PC-9 (cell line): ENCODE results near the gene SIDT1. TPM values are rescaled to one million over a fixed set of nuclear protein-coding genes. Genes with fewer than 3 reads are reported as not detected.

Experiments
- BruUV-seq: library from RNA; stranded (reverse); fragments of 400-500 nt; replicated peaks from 2 replicates; lab custom pipeline; 2021; lab: Mats Ljungman, UMichigan
- CTCF ChIA-PET: fragments of 300-600 bp; sonication (Branson Sonifier 250); formaldehyde crosslinking; loops from one replicate; lab custom pipeline; 2022; ENCODE audit warnings: antibody characterized with exemption; lab: Charles Lee
- POLR2A ChIA-PET: fragments of 300-600 bp; sonication (Branson Sonifier 250); formaldehyde crosslinking; loops from one replicate; lab custom pipeline; 2022; ENCODE audit warnings: antibody characterized with exemption; ENCODE audit not compliant: unreplicated experiment; lab: Charles Lee
- DNase-seq, 2 experiments: peaks; one replicate each; pipeline versions ENCODE4 v3.0.0 to v3.0.0-alpha.2; 2015 to 2022; ENCODE audit warnings: mixed read lengths in 1 of 2
- H2AFZ ChIP-seq: fragments of 200-600 bp; sonication (generic); 2 replicates; pipeline ENCODE4 v1.8.1; 2017; ENCODE audit warnings: antibody characterized with exemption
- H3F3A ChIP-seq: fragments of 200-600 bp; sonication (generic); 2 replicates; pipeline ENCODE4 v1.8.1; 2017; ENCODE audit warnings: antibody characterized with exemption, mild to moderate bottlenecking, low read depth; ENCODE audit not compliant: insufficient read depth
- H3K27ac ChIP-seq: fragments of 200-600 bp; sonication (generic); 2 replicates; pipeline ENCODE4 v1.6.1; 2016; ENCODE audit warnings: mixed run types
- H3K27me3 ChIP-seq: fragments of 200-600 bp; sonication (generic); 2 replicates; pipeline ENCODE4 v1.6.1; 2016; ENCODE audit warnings: low read depth, mixed run types; ENCODE audit not compliant: insufficient read depth
- H3K36me3 ChIP-seq: fragments of 200-600 bp; sonication (generic); 2 replicates; pipeline ENCODE4 v1.6.1; 2016; ENCODE audit warnings: low read depth, mixed run types
- H3K4me1 ChIP-seq: fragments of 200-600 bp; sonication (generic); replicated peaks from 2 replicates; pipeline ENCODE4 v1.6.1; 2016; ENCODE audit warnings: mixed run types; ENCODE audit not compliant: insufficient read depth
- H3K4me2 ChIP-seq: fragments of 200-600 bp; sonication (generic); 2 replicates; pipeline ENCODE4 v1.6.1; 2017; ENCODE audit warnings: mixed run types
- H3K4me3 ChIP-seq: fragments of 200-600 bp; sonication (generic); 2 replicates; pipeline ENCODE4 v1.6.1; 2016; ENCODE audit warnings: mixed run types
- H3K79me2 ChIP-seq: fragments of 200-600 bp; sonication (generic); 2 replicates; pipeline ENCODE4 v1.6.1; 2017; ENCODE audit warnings: low read depth, mixed run types
- H3K9me2 ChIP-seq: fragments of 200-600 bp; sonication (generic); 2 replicates; pipeline ENCODE4 v1.8.1; 2017; ENCODE audit warnings: mild to moderate bottlenecking; ENCODE audit not compliant: insufficient read depth
- H3K9me3 ChIP-seq: fragments of 200-600 bp; sonication (generic); 2 replicates; pipeline ENCODE4 v1.8.1; 2016; ENCODE audit warnings: low read depth; ENCODE audit not compliant: insufficient read depth
- H4K20me1 ChIP-seq: fragments of 200-600 bp; sonication (generic); 2 replicates; pipeline ENCODE4 v1.8.1; 2017; ENCODE audit not compliant: insufficient read depth
- EZH2 ChIP-seq: fragments of 200-600 bp; sonication (generic); IDR thresholded peaks from 2 replicates; pipeline ENCODE4 v1.8.0; 2017; ENCODE audit warnings: antibody characterized with exemption, low read depth
- intact Hi-C: fragments of 100-400 bp; cut with micrococcal nuclease; formaldehyde crosslinking; loops from one replicate; pipeline ENCODE4 v1.10.0; 2022; ENCODE audit not compliant: unreplicated experiment
- total RNA-seq: library from RNA; stranded (reverse); gene quantifications from 2 replicates; pipeline ENCODE4 v1.2.3, GENCODE V29; 2021
- TF ChIP-seq, protein P1 (sequence below): fragments of 200-600 bp; sonication (generic); conservative IDR thresholded peaks from 2 replicates; pipeline ENCODE4 v1.6.1; 2017; ENCODE audit warnings: mixed run types, antibody characterized with exemption, mild to moderate bottlenecking, moderate library complexity

SIDT1 gene
- total RNA-seq, 1 experiment from 2014 or later: 1.2 TPM

DNA sequence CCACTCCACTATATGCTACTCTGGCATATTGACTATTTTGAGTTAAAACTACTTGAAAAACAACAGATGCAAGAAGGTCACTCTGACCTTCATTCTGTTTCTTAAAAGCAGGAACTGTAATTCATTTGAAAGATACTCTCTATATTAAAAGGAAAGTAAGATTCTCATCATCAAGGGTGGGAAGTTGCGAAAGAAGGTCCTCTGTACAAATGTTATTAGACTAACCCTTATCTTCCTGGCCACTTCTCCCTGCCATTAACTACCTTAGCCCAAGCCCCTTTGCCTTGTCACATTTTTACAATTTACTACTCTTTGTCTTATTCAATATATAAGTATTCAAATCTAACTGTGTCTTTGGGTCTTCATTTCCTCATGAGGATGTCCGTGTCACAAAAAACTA lies 16.1 kb downstream of the SIDT1 start:
- CTCF ChIA-PET: no interaction called here
- no peaks in the 10 kb centered on the region for H4K20me1 ChIP-seq
- no peak overlapping the region for H3K4me3 ChIP-seq
- no peaks in the 10 kb centered on the region for H3K36me3 ChIP-seq
- H3F3A ChIP-seq: no peaks in the 10 kb centered on the region
- H2AFZ ChIP-seq: no peak overlapping the region
- intact Hi-C loops: no loop called here
- H3K9me2 ChIP-seq: no peaks in the 10 kb centered on the region; the same call in 1 of the 2 replicates
- DNase-seq: no peak
- no peaks in the 10 kb centered on the region for H3K9me3 ChIP-seq
- H3K27me3 ChIP-seq: no peaks in the 10 kb centered on the region
- no TSS peak for BruUV-seq
- POLR2A ChIA-PET: no interaction called here
- no peak overlapping the region for H3K27ac ChIP-seq
- TF ChIP-seq EZH2: no peak
- TF ChIP-seq, protein P1, sequence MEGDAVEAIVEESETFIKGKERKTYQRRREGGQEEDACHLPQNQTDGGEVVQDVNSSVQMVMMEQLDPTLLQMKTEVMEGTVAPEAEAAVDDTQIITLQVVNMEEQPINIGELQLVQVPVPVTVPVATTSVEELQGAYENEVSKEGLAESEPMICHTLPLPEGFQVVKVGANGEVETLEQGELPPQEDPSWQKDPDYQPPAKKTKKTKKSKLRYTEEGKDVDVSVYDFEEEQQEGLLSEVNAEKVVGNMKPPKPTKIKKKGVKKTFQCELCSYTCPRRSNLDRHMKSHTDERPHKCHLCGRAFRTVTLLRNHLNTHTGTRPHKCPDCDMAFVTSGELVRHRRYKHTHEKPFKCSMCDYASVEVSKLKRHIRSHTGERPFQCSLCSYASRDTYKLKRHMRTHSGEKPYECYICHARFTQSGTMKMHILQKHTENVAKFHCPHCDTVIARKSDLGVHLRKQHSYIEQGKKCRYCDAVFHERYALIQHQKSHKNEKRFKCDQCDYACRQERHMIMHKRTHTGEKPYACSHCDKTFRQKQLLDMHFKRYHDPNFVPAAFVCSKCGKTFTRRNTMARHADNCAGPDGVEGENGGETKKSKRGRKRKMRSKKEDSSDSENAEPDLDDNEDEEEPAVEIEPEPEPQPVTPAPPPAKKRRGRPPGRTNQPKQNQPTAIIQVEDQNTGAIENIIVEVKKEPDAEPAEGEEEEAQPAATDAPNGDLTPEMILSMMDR: no peak
- H3K4me2 ChIP-seq: no peak overlapping the region
- no peaks in the 10 kb centered on the region for H3K79me2 ChIP-seq
- peaks cover 9% of the 10 kb centered on the region; the same call in 1 of the 2 replicates for H3K4me1 ChIP-seq

DNA sequence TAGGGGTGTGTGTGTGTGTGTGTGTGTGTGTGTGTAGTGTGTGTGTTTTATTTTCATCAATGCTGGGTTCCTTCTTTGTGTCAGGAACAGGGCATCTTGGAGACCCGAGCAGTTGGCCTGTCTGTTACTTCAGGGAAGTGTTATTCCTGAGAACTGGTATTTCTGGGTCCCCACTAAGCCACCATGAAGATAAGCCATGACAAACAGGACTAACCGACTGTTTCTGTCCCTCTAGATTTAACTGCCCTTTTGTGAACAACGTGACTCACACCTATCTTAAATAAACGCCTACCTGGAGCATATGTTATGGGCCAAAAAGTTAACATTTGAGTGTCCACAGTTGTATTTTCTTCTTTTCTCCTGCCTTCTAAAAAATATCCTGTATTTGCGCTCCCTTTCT lies 19.5 kb downstream of the SIDT1 start:
- POLR2A ChIA-PET: no interaction called here
- peaks cover 13% of the 10 kb centered on the region for H3K4me1 ChIP-seq
- CTCF ChIA-PET: no interaction called here
- no peak overlapping the region for H3K4me2 ChIP-seq
- TF ChIP-seq, protein P1: no peak
- TF ChIP-seq EZH2: no peak
- H3K9me3 ChIP-seq: no peaks in the 10 kb centered on the region
- H3K79me2 ChIP-seq: no peaks in the 10 kb centered on the region
- H3K4me3 ChIP-seq: no peak overlapping the region
- no peaks in the 10 kb centered on the region for H3K36me3 ChIP-seq
- peaks cover 1% of the 10 kb centered on the region; the same call in 1 of the 2 replicates for H3F3A ChIP-seq
- no peak overlapping the region for H3K27ac ChIP-seq
- no peak overlapping the region for H2AFZ ChIP-seq
- no TSS peak for BruUV-seq
- peak in 1 of 2 experiments; percentile 54 for DNase-seq
- no peaks in the 10 kb centered on the region; the same call in 1 of the 2 replicates for H3K9me2 ChIP-seq
- intact Hi-C loops: no loop called here
- H4K20me1 ChIP-seq: no peaks in the 10 kb centered on the region
- H3K27me3 ChIP-seq: no peaks in the 10 kb centered on the region

DNA sequence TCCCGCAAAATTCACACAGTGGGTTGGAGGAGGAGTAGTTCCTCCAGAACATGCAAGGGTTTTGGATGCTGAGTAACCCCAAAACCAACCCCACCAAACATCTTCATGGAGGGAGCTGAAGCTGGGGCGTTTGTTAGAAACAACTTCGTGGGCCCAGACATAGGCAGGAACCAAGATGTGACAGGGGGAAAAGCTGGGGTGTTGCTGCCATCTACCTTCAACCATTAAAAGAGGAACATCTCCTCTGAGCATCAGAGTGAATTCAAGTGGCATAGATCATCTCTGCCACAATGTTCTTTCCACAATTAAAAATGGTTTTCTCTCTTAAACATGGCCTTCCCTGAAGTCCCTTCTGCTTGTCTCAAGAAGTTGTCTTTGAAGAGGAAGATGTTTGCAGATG lies 20.5 kb downstream of the SIDT1 start:
- H3K4me1 ChIP-seq: peaks cover 24% of the 10 kb centered on the region
- H3K27ac ChIP-seq: no peak overlapping the region
- H3F3A ChIP-seq: peaks cover 11% of the 10 kb centered on the region; the same call in 1 of the 2 replicates
- H3K4me3 ChIP-seq: no peak overlapping the region
- no peaks in the 10 kb centered on the region; the same call in 1 of the 2 replicates for H3K9me2 ChIP-seq
- H3K27me3 ChIP-seq: no peaks in the 10 kb centered on the region
- BruUV-seq: no TSS peak
- H3K79me2 ChIP-seq: no peaks in the 10 kb centered on the region
- no peaks in the 10 kb centered on the region for H4K20me1 ChIP-seq
- intact Hi-C loops: no loop called here
- no peak overlapping the region for H2AFZ ChIP-seq
- CTCF ChIA-PET: no interaction called here
- no peaks in the 10 kb centered on the region for H3K9me3 ChIP-seq
- no peaks in the 10 kb centered on the region for H3K36me3 ChIP-seq
- DNase-seq: no peak
- TF ChIP-seq, protein P1: no peak
- no peak for TF ChIP-seq EZH2
- H3K4me2 ChIP-seq: no peak overlapping the region
- POLR2A ChIA-PET: no interaction called here
